ENCODE measurements around the gene INPP5D.

Gene INPP5D

GRCh38 chr2:233209117-233209532, 149.0 kb downstream of the INPP5D start:
- Histone ChIP-seq H3K36me3 (replicated peaks in 1 of 2; ENCODE audit: control insufficient read depth in 2 of 2, insufficient read depth in 2 of 2, low read length in 2 of 2) (no peaks in the 10 kb centered on the region), H3K9me3 (replicated peaks in 1 of 2; ENCODE audit: control insufficient read depth in 2 of 2, insufficient read depth in 1 of 2, low read depth in 1 of 2, low read length in 2 of 2) (peaks cover 0 to 3% of the 10 kb centered on the region in 2 donors), H2BK5ac (ENCODE audit: low read length) (no peak overlapping the region), H2BK12ac (ENCODE audit: low read length) (no peak overlapping the region), H2AK5ac (ENCODE audit: low read depth, low read length) (peak overlapping the region; percentile 56), H3K9ac (ENCODE audit: low read depth, low read length, poor library complexity) (no peak overlapping the region), H3K27ac (replicated peaks; ENCODE audit: low read length) (no peak overlapping the region), H3K14ac (ENCODE audit: low read length) (no peak overlapping the region), H3K4me3 (ENCODE audit: low read length in 2 of 2) (no peak overlapping the region), H3K18ac (ENCODE audit: low read length) (no peak overlapping the region), H4K8ac (ENCODE audit: low read depth, low read length) (no peak overlapping the region), H3K4me1 (ENCODE audit: control insufficient read depth in 2 of 2, insufficient read depth in 1 of 2, low read depth in 1 of 2, low read length in 2 of 2) (peaks cover 16 to 20% of the 10 kb centered on the region in 2 donors), H3K4ac (ENCODE audit: low read length) (no peak overlapping the region), H3K79me1 (ENCODE audit: low read depth, low read length) (no peaks in the 10 kb centered on the region), H3K27me3 (ENCODE audit: control insufficient read depth in 3 of 3, insufficient read depth in 3 of 3, low read depth in 1 of 3, low read length in 3 of 3) (no peaks in the 10 kb centered on the region), H2BK15ac (ENCODE audit: low read length) (peak overlapping the region; percentile 51), H3K4me2 (ENCODE audit: insufficient read depth, low read length, poor library complexity, severe bottlenecking) (peak overlapping the region; percentile 19), H4K91ac (ENCODE audit: low read depth, low read length, poor library complexity) (no peak overlapping the region), H3K23ac (ENCODE audit: low read depth, low read length, poor library complexity) (no peak overlapping the region), H2AFZ (ENCODE audit: low read length) (no peak overlapping the region), H2BK120ac (ENCODE audit: low read depth, low read length) (no peak overlapping the region)
- DNase-seq (ENCODE audit: low spot score), result no peak
- WGBS, 2 donors (ENCODE audit: extremely low coverage in 2 of 2, insufficient read length in 2 of 2, insufficient replicate concordance in 1 of 2), result no CpG with 5 or more reads among the region's 4 CpGs

DNA sequence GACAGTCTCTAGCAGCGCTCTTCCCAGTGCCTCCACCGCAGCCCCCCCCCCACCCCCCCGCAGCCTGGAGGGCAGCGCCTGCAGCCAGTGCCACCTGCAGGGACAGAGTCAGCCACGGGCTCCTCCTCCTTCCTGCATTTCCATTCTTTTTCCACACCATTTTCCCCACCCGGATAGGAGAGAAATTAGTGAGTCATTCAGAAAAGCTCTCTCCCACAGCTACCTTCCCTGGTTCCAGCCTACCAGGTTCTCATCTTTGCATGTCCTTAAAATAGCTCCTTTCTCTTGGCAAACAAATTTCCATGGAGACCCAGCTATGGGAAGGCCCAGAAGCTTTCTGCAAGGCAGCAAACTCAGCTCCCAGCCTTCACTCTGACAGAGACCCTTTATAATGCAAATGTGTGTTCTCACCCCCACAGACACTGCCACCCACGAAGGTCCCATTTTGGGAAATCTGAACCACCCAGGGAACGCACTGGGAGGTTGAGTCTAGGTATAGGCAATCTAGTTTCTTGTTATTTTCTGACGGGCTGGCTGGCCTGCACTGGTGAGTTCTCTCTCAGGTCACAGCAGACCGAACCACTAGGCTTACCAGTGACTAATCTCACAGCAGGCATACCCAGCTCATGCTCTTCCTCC, 149.5 kb downstream of the INPP5D start:
- H2BK15ac ChIP-seq (ENCODE audit: low read length), result no peak overlapping the region
- no peak overlapping the region for H3K23ac ChIP-seq (ENCODE audit: low read depth, low read length, poor library complexity)
- H3K4me2 ChIP-seq (ENCODE audit: insufficient read depth, low read length, poor library complexity, severe bottlenecking), result peak overlapping the region; percentile 14
- no peak overlapping the region for H3K18ac ChIP-seq (ENCODE audit: low read length)
- no peaks in the 10 kb centered on the region for H3K79me1 ChIP-seq (ENCODE audit: low read depth, low read length)
- no peak overlapping the region for H3K27ac ChIP-seq (replicated peaks; ENCODE audit: low read length)
- peak overlapping the region; percentile 47 for H2AFZ ChIP-seq (ENCODE audit: low read length)
- peak; percentile 36 for DNase-seq (ENCODE audit: low spot score)
- H2BK12ac ChIP-seq (ENCODE audit: low read length), result no peak overlapping the region
- no peak overlapping the region for H2AK5ac ChIP-seq (ENCODE audit: low read depth, low read length)
- WGBS, 2 donors (ENCODE audit: extremely low coverage in 2 of 2, insufficient read length in 2 of 2, insufficient replicate concordance in 1 of 2), result no CpG with 5 or more reads among the region's 10 CpGs
- no peak overlapping the region for H3K4ac ChIP-seq (ENCODE audit: low read length)
- H2BK5ac ChIP-seq (ENCODE audit: low read length), result no peak overlapping the region
- H3K4me3 ChIP-seq (ENCODE audit: low read length in 2 of 2), result no peak overlapping the region
- no peaks in the 10 kb centered on the region for H3K27me3 ChIP-seq (ENCODE audit: control insufficient read depth in 3 of 3, insufficient read depth in 3 of 3, low read depth in 1 of 3, low read length in 3 of 3)
- peaks cover 0 to under 1% of the 10 kb centered on the region in 2 donors for H3K9me3 ChIP-seq (replicated peaks in 1 of 2; ENCODE audit: control insufficient read depth in 2 of 2, insufficient read depth in 1 of 2, low read depth in 1 of 2, low read length in 2 of 2)
- no peak overlapping the region for H4K91ac ChIP-seq (ENCODE audit: low read depth, low read length, poor library complexity)
- no peak overlapping the region for H4K8ac ChIP-seq (ENCODE audit: low read depth, low read length)
- H3K4me1 ChIP-seq (ENCODE audit: control insufficient read depth in 2 of 2, insufficient read depth in 1 of 2, low read depth in 1 of 2, low read length in 2 of 2), result peaks cover 16 to 20% of the 10 kb centered on the region in 2 donors
- no peak overlapping the region for H3K9ac ChIP-seq (ENCODE audit: low read depth, low read length, poor library complexity)
- H3K36me3 ChIP-seq (replicated peaks in 1 of 2; ENCODE audit: control insufficient read depth in 2 of 2, insufficient read depth in 2 of 2, low read length in 2 of 2), result no peaks in the 10 kb centered on the region
- no peak overlapping the region for H2BK120ac ChIP-seq (ENCODE audit: low read depth, low read length)
- H3K14ac ChIP-seq (ENCODE audit: low read length), result no peak overlapping the region

DNA sequence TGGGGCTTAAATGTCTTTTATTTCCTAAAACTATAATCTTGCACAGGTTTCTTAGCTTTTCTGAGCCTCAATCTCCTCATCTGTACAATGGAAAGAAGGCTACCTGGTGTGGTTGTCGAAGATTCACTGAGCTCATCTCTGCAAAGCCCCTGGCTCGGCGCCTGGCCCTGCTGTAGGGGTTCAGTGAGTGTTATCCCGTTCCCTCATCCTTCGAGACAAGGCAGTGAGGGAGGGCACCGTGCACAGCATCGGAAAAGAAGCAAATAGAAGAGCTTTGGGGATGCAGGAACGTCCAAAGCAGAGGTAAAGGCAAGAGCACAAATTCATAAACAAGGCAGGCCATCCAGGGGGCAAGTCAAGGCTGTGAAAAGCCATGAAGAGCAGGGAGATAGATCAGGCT, 150.1 kb downstream of the INPP5D start:
- no peak overlapping the region for H3K4me2 ChIP-seq (ENCODE audit: insufficient read depth, low read length, poor library complexity, severe bottlenecking)
- no peak overlapping the region for H3K27ac ChIP-seq (replicated peaks; ENCODE audit: low read length)
- no peaks in the 10 kb centered on the region for H3K27me3 ChIP-seq (ENCODE audit: control insufficient read depth in 3 of 3, insufficient read depth in 3 of 3, low read depth in 1 of 3, low read length in 3 of 3)
- no peaks in the 10 kb centered on the region for H3K9me3 ChIP-seq (replicated peaks in 1 of 2; ENCODE audit: control insufficient read depth in 2 of 2, insufficient read depth in 1 of 2, low read depth in 1 of 2, low read length in 2 of 2)
- H2BK120ac ChIP-seq (ENCODE audit: low read depth, low read length), result no peak overlapping the region
- no peak for DNase-seq (ENCODE audit: low spot score)
- no peak overlapping the region for H4K91ac ChIP-seq (ENCODE audit: low read depth, low read length, poor library complexity)
- H3K18ac ChIP-seq (ENCODE audit: low read length), result no peak overlapping the region
- H3K4me3 ChIP-seq (ENCODE audit: low read length in 2 of 2), result no peak overlapping the region
- peaks cover 16 to 20% of the 10 kb centered on the region in 2 donors for H3K4me1 ChIP-seq (ENCODE audit: control insufficient read depth in 2 of 2, insufficient read depth in 1 of 2, low read depth in 1 of 2, low read length in 2 of 2)
- H3K4ac ChIP-seq (ENCODE audit: low read length), result no peak overlapping the region
- H2AFZ ChIP-seq (ENCODE audit: low read length), result no peak overlapping the region
- H2BK12ac ChIP-seq (ENCODE audit: low read length), result no peak overlapping the region
- no CpG with 5 or more reads among the region's 8 CpGs for WGBS, 2 donors (ENCODE audit: extremely low coverage in 2 of 2, insufficient read length in 2 of 2, insufficient replicate concordance in 1 of 2)
- H3K79me1 ChIP-seq (ENCODE audit: low read depth, low read length), result no peaks in the 10 kb centered on the region
- no peak overlapping the region for H2AK5ac ChIP-seq (ENCODE audit: low read depth, low read length)
- H2BK5ac ChIP-seq (ENCODE audit: low read length), result no peak overlapping the region
- no peak overlapping the region for H3K23ac ChIP-seq (ENCODE audit: low read depth, low read length, poor library complexity)
- no peak overlapping the region for H3K14ac ChIP-seq (ENCODE audit: low read length)
- no peak overlapping the region for H3K9ac ChIP-seq (ENCODE audit: low read depth, low read length, poor library complexity)
- H2BK15ac ChIP-seq (ENCODE audit: low read length), result peak overlapping the region; percentile 13
- no peaks in the 10 kb centered on the region for H3K36me3 ChIP-seq (replicated peaks in 1 of 2; ENCODE audit: control insufficient read depth in 2 of 2, insufficient read depth in 2 of 2, low read length in 2 of 2)
- no peak overlapping the region for H4K8ac ChIP-seq (ENCODE audit: low read depth, low read length)

DNA sequence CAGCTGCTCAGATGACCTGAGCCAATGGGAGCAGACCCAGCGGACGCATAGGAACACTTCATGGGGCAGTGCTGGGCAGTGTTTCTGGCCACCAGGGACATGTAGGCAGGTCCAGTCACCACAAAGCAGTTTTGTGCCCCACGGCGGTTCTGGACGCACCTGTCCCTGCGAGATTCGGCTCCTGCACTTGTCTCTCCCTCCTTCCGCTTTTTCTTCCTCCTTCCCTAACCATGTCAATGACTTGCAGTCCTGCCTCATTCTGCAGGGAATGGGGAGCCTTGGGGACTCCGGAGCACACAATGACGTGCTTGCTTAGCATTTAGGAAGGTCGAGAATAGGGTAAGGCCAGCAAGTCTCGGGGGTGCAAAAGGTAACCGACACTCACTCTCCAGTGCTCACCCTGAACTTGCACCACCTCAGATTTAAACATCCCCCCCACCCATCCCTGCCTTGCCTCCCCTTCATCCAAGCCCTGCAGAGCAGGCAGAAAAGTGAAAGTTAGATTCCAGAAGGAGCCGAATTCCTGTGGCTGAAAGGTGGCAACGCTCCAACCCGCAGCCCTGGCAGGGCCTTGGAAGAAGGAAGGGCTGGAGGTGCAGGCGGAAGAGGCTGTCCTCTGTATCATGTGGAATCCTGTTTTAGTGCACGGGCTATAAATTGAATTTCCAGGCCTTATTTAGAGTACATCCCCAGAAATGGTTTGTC, 150.9 kb downstream of the INPP5D start:
- no peak overlapping the region for H2BK15ac ChIP-seq (ENCODE audit: low read length)
- no peak overlapping the region for H3K18ac ChIP-seq (ENCODE audit: low read length)
- H3K27me3 ChIP-seq (ENCODE audit: control insufficient read depth in 3 of 3, insufficient read depth in 3 of 3, low read depth in 1 of 3, low read length in 3 of 3), result no peaks in the 10 kb centered on the region
- no peaks in the 10 kb centered on the region for H3K9me3 ChIP-seq (replicated peaks in 1 of 2; ENCODE audit: control insufficient read depth in 2 of 2, insufficient read depth in 1 of 2, low read depth in 1 of 2, low read length in 2 of 2)
- H4K8ac ChIP-seq (ENCODE audit: low read depth, low read length), result no peak overlapping the region
- peaks cover 16 to 20% of the 10 kb centered on the region in 2 donors for H3K4me1 ChIP-seq (ENCODE audit: control insufficient read depth in 2 of 2, insufficient read depth in 1 of 2, low read depth in 1 of 2, low read length in 2 of 2)
- H3K9ac ChIP-seq (ENCODE audit: low read depth, low read length, poor library complexity), result no peak overlapping the region
- no peak overlapping the region for H3K4me2 ChIP-seq (ENCODE audit: insufficient read depth, low read length, poor library complexity, severe bottlenecking)
- H3K4me3 ChIP-seq (ENCODE audit: low read length in 2 of 2), result no peak overlapping the region
- no peak overlapping the region for H2AK5ac ChIP-seq (ENCODE audit: low read depth, low read length)
- no peak for DNase-seq (ENCODE audit: low spot score)
- no peak overlapping the region for H2BK12ac ChIP-seq (ENCODE audit: low read length)
- H3K79me1 ChIP-seq (ENCODE audit: low read depth, low read length), result no peaks in the 10 kb centered on the region
- no peak overlapping the region for H4K91ac ChIP-seq (ENCODE audit: low read depth, low read length, poor library complexity)
- H3K14ac ChIP-seq (ENCODE audit: low read length), result no peak overlapping the region
- H3K4ac ChIP-seq (ENCODE audit: low read length), result no peak overlapping the region
- no CpG with 5 or more reads among the region's 18 CpGs for WGBS, 2 donors (ENCODE audit: extremely low coverage in 2 of 2, insufficient read length in 2 of 2, insufficient replicate concordance in 1 of 2)
- no peak overlapping the region for H2BK5ac ChIP-seq (ENCODE audit: low read length)
- H2AFZ ChIP-seq (ENCODE audit: low read length), result no peak overlapping the region
- no peak overlapping the region for H3K27ac ChIP-seq (replicated peaks; ENCODE audit: low read length)
- no peaks in the 10 kb centered on the region for H3K36me3 ChIP-seq (replicated peaks in 1 of 2; ENCODE audit: control insufficient read depth in 2 of 2, insufficient read depth in 2 of 2, low read length in 2 of 2)
- H2BK120ac ChIP-seq (ENCODE audit: low read depth, low read length), result no peak overlapping the region
- H3K23ac ChIP-seq (ENCODE audit: low read depth, low read length, poor library complexity), result peak overlapping the region; percentile 30

Data from neuronal stem cell (in vitro differentiated cells).